Coronary artery (tissue), 2 donors: ENCODE data around the gene KCNIP2.

Experiments used
- DNase-seq: peaks from one replicate; pipeline ENCODE4 v3.0.0-alpha.2; 2017; ENCODE audit warnings: low spot score
- H3K27ac ChIP-seq, 2 donors: fragments of 200-600 bp; sonication (generic); one replicate each; pipeline ENCODE4 v1.5.1; 2016 to 2019
- H3K4me3 ChIP-seq: fragments of 200-600 bp; sonication (generic); 2 replicates; pipeline ENCODE4 v1.5.1; 2016; ENCODE audit warnings: mild to moderate bottlenecking, moderate library complexity
- TF ChIP-seq, protein P1 (sequence below): fragments of 200-600 bp; sonication (generic); IDR thresholded peaks from one replicate; pipeline ENCODE4 v1.5.1; 2019; ENCODE audit warnings: antibody characterized with exemption

Gene KCNIP2

DNA sequence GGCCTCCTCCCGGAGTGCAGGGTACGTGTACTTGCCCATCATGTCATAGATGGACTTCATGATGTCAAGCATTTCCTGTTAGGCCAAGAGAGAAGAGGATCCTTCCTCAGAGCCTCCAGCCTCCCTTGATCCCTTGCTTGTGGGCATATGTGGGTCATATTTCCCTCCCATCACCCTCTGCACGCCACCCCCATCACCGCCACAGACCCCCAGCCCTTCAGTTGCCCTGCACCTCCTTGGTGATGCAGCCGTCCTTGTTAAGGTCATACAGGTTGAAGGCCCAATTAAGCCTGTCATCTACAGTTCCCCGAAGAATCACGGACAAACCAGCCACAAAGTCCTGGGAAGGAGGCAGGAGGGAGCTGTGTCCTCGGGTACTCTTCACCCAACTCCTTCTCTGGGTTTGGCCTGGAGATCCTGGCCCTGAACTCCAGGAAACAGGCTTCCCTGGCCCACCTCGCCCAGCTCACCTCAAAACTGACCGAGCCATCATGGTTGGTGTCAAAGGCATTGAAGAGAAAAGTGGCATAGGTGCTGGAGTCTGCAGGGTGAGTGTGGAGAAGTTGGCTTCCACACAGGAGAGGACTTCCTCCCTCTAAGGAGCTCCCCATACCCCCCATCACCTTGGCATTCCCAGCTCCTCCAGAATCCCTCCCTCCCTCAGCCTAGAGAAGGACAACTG is 15.5 kb downstream of the KCNIP2 start:
- peak; percentile 58 for DNase-seq
- Histone ChIP-seq H3K4me3 (no peak overlapping the region), H3K27ac (no peak overlapping the region)
- TF ChIP-seq, protein P1, sequence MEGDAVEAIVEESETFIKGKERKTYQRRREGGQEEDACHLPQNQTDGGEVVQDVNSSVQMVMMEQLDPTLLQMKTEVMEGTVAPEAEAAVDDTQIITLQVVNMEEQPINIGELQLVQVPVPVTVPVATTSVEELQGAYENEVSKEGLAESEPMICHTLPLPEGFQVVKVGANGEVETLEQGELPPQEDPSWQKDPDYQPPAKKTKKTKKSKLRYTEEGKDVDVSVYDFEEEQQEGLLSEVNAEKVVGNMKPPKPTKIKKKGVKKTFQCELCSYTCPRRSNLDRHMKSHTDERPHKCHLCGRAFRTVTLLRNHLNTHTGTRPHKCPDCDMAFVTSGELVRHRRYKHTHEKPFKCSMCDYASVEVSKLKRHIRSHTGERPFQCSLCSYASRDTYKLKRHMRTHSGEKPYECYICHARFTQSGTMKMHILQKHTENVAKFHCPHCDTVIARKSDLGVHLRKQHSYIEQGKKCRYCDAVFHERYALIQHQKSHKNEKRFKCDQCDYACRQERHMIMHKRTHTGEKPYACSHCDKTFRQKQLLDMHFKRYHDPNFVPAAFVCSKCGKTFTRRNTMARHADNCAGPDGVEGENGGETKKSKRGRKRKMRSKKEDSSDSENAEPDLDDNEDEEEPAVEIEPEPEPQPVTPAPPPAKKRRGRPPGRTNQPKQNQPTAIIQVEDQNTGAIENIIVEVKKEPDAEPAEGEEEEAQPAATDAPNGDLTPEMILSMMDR, result no peak

DNA sequence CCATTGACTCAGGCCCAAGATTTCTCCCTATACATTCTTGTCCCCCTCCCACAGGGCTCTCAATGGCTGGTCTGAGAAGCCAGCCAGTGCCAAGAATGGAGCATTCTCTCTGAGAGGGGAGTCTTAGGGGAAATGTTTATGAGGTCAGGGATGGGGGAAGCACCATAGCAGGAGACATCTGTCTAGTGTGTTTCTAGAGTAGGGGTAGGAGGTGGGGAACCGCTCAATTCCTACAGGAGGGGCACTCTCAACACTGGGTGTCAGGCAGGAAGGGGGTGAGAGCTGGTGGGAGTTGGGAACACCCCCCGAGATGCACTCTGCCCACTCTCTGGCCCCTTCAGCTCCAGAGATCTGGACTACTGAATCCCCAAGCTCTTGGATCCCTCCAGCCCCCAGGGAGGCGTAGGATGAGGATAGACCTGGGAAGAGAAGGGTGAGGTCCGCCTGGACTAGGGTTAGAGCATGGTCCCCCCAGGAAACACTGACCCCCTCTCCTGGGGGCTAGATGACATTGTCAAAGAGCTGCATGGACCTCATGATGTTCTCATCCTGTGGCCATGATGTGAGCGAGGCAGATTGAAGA is 16.7 kb downstream of the KCNIP2 start:
- Histone ChIP-seq H3K27ac (no peak overlapping the region), H3K4me3 (no peak overlapping the region)
- peak; percentile 61 for DNase-seq
- TF ChIP-seq, protein P1, result no peak

DNA sequence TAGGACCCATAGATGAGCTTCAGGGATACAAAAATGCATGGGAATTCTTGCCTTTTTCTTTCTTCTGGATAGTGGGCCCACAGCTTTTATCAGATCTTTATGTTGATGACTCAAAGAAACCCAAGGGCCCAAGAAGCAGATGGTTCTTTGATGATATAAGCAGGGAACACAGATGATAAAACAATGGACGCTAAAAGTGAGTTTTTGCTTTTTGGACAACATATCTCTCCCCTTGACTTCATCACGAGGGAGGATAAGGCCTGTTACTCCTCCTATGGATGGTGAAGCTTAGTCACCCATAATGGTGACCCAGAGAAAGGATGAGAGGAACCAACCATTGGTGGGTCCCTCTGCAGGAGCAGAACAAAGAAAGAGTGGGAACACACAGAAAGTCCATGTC is 18.9 kb downstream of the KCNIP2 start:
- DNase-seq, result no peak
- TF ChIP-seq, protein P1, result no peak
- Histone ChIP-seq H3K27ac (no peak overlapping the region), H3K4me3 (no peak overlapping the region)

DNA sequence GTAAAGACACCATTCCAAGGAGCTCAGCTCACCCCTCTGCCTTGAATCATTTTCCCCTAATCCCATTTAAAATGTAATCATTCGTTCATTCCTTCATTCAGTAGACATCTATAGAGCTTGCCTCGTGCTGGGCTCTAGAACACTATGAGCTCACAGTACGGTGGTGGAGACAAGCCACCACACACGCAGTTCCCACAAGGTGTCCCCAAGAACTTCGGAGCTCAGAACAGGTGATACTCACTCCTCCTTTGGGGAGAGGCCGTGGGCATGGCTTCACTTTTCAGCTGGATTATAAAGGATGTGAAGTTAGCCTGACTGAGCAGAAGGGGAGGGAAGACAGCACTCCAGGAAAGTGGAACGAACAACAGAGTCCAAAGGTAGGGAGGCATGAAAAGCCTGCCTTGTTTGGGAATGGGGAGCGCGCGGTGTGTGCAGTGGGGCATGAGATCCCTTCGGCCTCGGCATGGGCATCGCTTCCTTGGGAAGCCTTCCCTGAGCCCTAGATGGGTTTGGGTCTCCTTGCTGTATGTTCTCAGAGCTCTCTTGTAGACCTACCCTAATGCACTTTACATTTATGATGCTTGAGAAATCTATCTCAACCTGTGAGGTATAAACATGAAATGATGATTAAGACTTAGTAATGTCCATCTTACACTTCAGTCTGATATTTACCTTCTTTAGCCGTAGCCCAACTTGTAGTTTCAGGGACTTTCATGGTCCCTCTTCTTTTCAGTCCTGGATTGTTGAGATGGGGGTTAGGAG is 24.5 kb downstream of the KCNIP2 start:
- peak overlapping the region; percentile 99 for H3K4me3 ChIP-seq
- TF ChIP-seq, protein P1, result no peak
- peak overlapping the region; percentile 75 to 99 for H3K27ac ChIP-seq
- DNase-seq, result no peak

DNA sequence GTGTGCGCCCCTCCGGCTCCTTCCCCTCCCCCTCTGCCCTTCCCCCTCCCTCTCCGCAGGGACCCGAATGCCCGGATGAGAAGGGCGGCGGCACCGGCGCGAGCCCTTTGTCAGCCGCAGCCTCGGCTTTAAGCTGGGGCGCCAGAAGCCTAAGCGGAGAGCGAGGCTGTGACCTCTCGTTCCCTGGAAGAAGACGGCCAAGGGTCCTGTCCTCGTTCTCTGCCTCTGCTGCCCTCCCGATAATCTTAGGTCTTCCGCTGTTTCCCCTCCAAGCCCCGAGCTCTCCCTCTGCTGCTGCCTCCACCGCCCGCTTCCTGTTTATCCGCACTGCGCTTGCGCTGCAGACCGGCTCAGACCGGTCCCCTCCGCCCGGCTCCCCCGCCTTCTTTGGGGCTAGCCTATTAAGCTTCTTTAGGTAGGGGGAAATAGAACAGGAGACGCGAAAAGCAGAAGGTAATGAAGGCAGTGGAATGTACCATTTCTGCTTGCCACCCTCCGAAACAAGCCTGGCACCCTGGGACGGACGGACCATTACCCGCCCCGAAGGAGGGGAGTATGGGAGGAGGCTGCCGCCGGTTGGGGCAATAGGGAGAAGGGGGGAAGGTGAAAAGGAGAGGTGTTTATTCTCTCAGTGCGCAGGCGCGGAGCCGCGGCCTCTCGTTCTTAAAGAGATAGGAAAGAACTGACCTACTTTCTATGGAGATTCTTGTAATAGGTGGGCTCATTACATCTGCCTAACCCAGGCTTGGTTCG is 25.3 kb downstream of the KCNIP2 start, which contains the start of gene OGA:
Gene OGA, minus strand, starts transcription at position 326 of the 753 bp plus-strand sequence. CDS start 422 bp downstream, outside the sequence.
- peak within 1 kb of the TSS; percentile 98 to 99 for H3K27ac ChIP-seq
- TF ChIP-seq, protein P1, result no peak
- DNase-seq, result peak; percentile 99
- H3K4me3 ChIP-seq, result peak within 1 kb of the TSS; percentile 99

DNA sequence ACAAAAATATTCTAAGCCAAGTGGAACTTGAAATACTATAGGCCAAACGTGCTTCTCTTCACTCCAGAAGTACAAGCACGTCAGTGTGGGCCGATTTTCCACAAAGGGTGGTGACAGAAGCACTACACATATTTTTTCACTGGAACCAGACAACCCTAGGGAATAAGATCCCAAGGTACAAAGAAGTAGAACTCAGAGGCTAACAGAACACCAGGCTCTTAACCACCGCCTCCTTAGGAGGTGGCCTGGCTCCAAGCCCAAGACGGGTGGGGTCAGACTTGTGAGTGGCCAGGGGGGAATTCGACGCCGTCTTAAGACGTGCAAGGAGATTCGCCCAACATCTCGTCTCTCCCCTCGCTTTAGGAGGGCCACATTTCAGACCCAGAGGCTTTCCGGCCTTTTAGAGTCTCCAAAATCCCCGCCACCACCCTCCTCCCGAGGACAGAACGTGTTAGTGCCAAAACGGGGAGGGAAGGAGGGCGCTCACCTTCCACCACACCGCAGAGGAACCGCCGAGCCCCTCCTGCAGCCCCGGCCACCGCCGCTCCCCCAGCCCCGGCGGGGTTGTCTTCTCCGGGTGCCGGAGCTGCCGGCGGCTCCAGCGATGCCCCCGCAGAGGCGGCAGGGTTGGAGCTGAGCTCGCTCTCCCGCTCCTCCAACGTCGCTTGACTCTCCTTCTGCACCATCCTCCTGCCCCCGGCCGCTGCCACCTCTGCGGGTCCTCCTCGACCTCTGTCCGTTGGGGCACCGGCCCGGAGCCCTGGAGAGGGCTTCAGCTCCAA is 26.1 kb downstream of the KCNIP2 start:
- H3K27ac ChIP-seq, result peak overlapping the region; percentile 98 to 99

More for the DNA sequence above, 26.1 kb downstream of the KCNIP2 start:
- TF ChIP-seq, protein P1, result no peak
- peak; percentile 94 for DNase-seq
- H3K4me3 ChIP-seq, result peak overlapping the region; percentile 99
